HCT116 (cell line): Measurements from ENCODE around the gene TOR1AIP2. TPM values are rescaled to one million over a fixed set of nuclear protein-coding genes. Genes with fewer than 3 reads are reported as not detected.

Source experiments
- ATAC-seq: fragments of 200-7000 bp; cut with Tn5 transposase; 2 replicates; pipeline ENCODE4 v1.9.1; 2020; ENCODE audit warnings: mild to moderate bottlenecking, moderate library complexity
- BruUV-seq: library from RNA; stranded (reverse); fragments of 400-500 nt; replicated peaks from 2 replicates; lab custom pipeline; 2021; lab: Mats Ljungman, UMichigan
- CTCF ChIA-PET: fragments of 300-600 bp; sonication (Branson Sonifier 250); formaldehyde crosslinking; loops from one replicate; lab custom pipeline; 2021; ENCODE audit warnings: antibody characterized with exemption; lab: Charles Lee
- POLR2A ChIA-PET: fragments of 300-600, 350-600 bp; sonication (Branson Sonifier 250); formaldehyde crosslinking; loops from one replicate; lab custom pipeline; 2021; ENCODE audit warnings: antibody characterized with exemption; lab: Charles Lee
- RAD21 ChIA-PET, 2 experiments: fragments of 300-600 bp; sonication (Branson Sonifier 250); formaldehyde crosslinking; loops; one replicate each; lab custom pipeline; 2023; ENCODE audit warnings: low total read pairs in 2 of 2; ENCODE audit not compliant: uncharacterized antibody in 2 of 2, unreplicated experiment in 2 of 2, low non-redundant PET in 1 of 2; lab: Charles Lee
- DNase-seq: peaks from one replicate; pipeline ENCODE4 v3.0.0-alpha.2; 2010; ENCODE audit warnings: low read depth, low spot score
- H2AFZ ChIP-seq: fragments of 200-600 bp; shearing (Covaris generic), sonication (generic); 2 replicates; pipeline ENCODE4 v1.6.1; 2017; ENCODE audit warnings: low read depth, mixed run types, mixed read lengths, antibody characterized with exemption, low read length; ENCODE audit not compliant: poor library complexity, severe bottlenecking
- H3K27ac ChIP-seq: 2 replicates; pipeline ENCODE4 v1.5.1; 2012; ENCODE audit warnings: low read depth, low read length
- H3K27me3 ChIP-seq: fragments of 200-600 bp; sonication (generic); 2 replicates; pipeline ENCODE4 v1.6.1; 2016; ENCODE audit warnings: mixed run types, low read length, mixed read lengths; ENCODE audit not compliant: insufficient read depth
- H3K36me3 ChIP-seq, 2 experiments: fragments of 200-500 bp in 1 of 2; fragments of 200-600 bp in 1 of 2; sonication (Bioruptor generic) in 1 of 2; sonication (generic) in 1 of 2; 2 replicates each; pipeline versions ENCODE4 v1.5.1 to v1.6.1; 2014 to 2016; ENCODE audit warnings: low read length in 2 of 2, inconsistent platforms in 1 of 2, mixed read lengths in 1 of 2, mixed run types in 1 of 2; ENCODE audit not compliant: insufficient read depth in 2 of 2, control insufficient read depth in 1 of 2
- H3K4me1 ChIP-seq, 2 experiments: fragments of 200-600 bp in 1 of 2; sonication (generic) in 1 of 2; 2 replicates each; pipeline versions ENCODE4 v1.5.1 to v1.6.1; 2012 to 2017; ENCODE audit warnings: low read length in 2 of 2, inconsistent platforms in 1 of 2, mild to moderate bottlenecking in 1 of 2, mixed read lengths in 1 of 2, mixed run types in 1 of 2, moderate library complexity in 1 of 2; ENCODE audit not compliant: insufficient read depth in 2 of 2, control insufficient read depth in 1 of 2
- H3K4me2 ChIP-seq: fragments of 200-600 bp; sonication (generic); 2 replicates; pipeline ENCODE4 v1.6.1; 2017; ENCODE audit warnings: mixed run types, low read length, mixed read lengths
- H3K4me3 ChIP-seq, 2 experiments: fragments of 200-600 bp in 1 of 2; sonication (generic) in 1 of 2; replicated peaks in 1 of 2; 2 replicates each; pipeline ENCODE4 v1.5.1; 2011 to 2016; ENCODE audit warnings: low read length in 2 of 2, control low read depth in 1 of 2, low read depth in 1 of 2, mild to moderate bottlenecking in 1 of 2, mixed read lengths in 1 of 2, mixed run types in 1 of 2
- H3K79me2 ChIP-seq: fragments of 200-600 bp; sonication (generic); 2 replicates; pipeline ENCODE4 v1.6.1; 2017; ENCODE audit warnings: mild to moderate bottlenecking, mixed run types, low read length, moderate library complexity, mixed read lengths; ENCODE audit not compliant: insufficient read depth
- H3K9ac ChIP-seq: fragments of 200-600 bp; sonication (generic); 2 replicates; pipeline ENCODE4 v1.6.1; 2016; ENCODE audit warnings: low read length, mixed read lengths
- H3K9me2 ChIP-seq: fragments of 200-600 bp; sonication (generic), shearing (Covaris generic); 2 replicates; pipeline ENCODE4 v1.6.1; 2017; ENCODE audit warnings: mixed run types, mild to moderate bottlenecking, moderate library complexity; ENCODE audit not compliant: insufficient read depth
- H3K9me3 ChIP-seq, 2 experiments: fragments of 200-500 bp in 1 of 2; fragments of 200-600 bp in 1 of 2; sonication (Bioruptor generic) in 1 of 2; sonication (generic) in 1 of 2; 2 replicates each; pipeline ENCODE4 v1.6.1; 2014 to 2017; ENCODE audit warnings: low read length in 2 of 2, mixed read lengths in 2 of 2, inconsistent platforms in 1 of 2, low read depth in 1 of 2, mild to moderate bottlenecking in 1 of 2, mixed run types in 1 of 2, moderate library complexity in 1 of 2; ENCODE audit not compliant: control insufficient read depth in 1 of 2, insufficient read depth in 1 of 2
- H4K20me1 ChIP-seq: fragments of 200-600 bp; sonication (generic), shearing (Covaris generic); 2 replicates; pipeline ENCODE4 v1.6.1; 2017; ENCODE audit warnings: mixed run types, mild to moderate bottlenecking, moderate library complexity; ENCODE audit not compliant: insufficient read depth
- ATF3 ChIP-seq: IDR thresholded peaks from 2 replicates; pipeline ENCODE4 v1.6.1; 2012
- EGR1 ChIP-seq: IDR thresholded peaks from 2 replicates; pipeline ENCODE4 v1.6.1; 2012; ENCODE audit warnings: low read depth
- POLR2AphosphoS5 ChIP-seq: IDR thresholded peaks from 2 replicates; pipeline ENCODE4 v1.6.1; 2011; ENCODE audit warnings: mild to moderate bottlenecking, low read depth, low read length, moderate library complexity
- RAD21 ChIP-seq: IDR thresholded peaks from 2 replicates; pipeline ENCODE4 v1.6.1; 2012; ENCODE audit warnings: low read depth, mild to moderate bottlenecking
- REST ChIP-seq: IDR thresholded peaks from 2 replicates; pipeline ENCODE4 v1.6.1; 2012; ENCODE audit warnings: low read depth
- SIN3A ChIP-seq: IDR thresholded peaks from 2 replicates; pipeline ENCODE4 v1.6.1; 2012; ENCODE audit warnings: low read depth
- SP1 ChIP-seq: IDR thresholded peaks from 2 replicates; pipeline ENCODE4 v1.6.1; 2012; ENCODE audit warnings: low read depth
- YY1 ChIP-seq: IDR thresholded peaks from 2 replicates; pipeline ENCODE4 v1.6.1; 2011; ENCODE audit warnings: low read length, low read depth, moderate library complexity, mild to moderate bottlenecking; ENCODE audit not compliant: insufficient replicate concordance; ENCODE audit errors: extremely low read depth
- ZNF274 ChIP-seq: fragments of 200-500 bp; sonication (Bioruptor generic); IDR thresholded peaks from 2 replicates; pipeline ENCODE4 v1.6.1; 2014; ENCODE audit warnings: mild to moderate bottlenecking, low read depth, low read length, inconsistent platforms
- intact Hi-C: fragments of 100-400 bp; cut with micrococcal nuclease; formaldehyde crosslinking; loops from 2 replicates; pipeline ENCODE4 v1.10.0; 2022
- total RNA-seq: library from RNA; stranded (reverse); gene quantifications from one replicate; pipeline ENCODE4 v1.2.1, GENCODE V29; 2021; ENCODE audit not compliant: unreplicated experiment
- TF ChIP-seq, protein P1 (sequence below): IDR thresholded peaks from 2 replicates; pipeline ENCODE4 v1.6.1; 2011; ENCODE audit warnings: mild to moderate bottlenecking, low read length, moderate library complexity; ENCODE audit not compliant: insufficient replicate concordance; ENCODE audit errors: extremely low read depth

Gene TOR1AIP2
- total RNA-seq, 1 experiment from 2014 or later = 106 TPM

GRCh38 chr1:179925302-179925701 is 47.7 kb upstream of the TOR1AIP2 start (continued):
- TF ChIP-seq, protein P1, sequence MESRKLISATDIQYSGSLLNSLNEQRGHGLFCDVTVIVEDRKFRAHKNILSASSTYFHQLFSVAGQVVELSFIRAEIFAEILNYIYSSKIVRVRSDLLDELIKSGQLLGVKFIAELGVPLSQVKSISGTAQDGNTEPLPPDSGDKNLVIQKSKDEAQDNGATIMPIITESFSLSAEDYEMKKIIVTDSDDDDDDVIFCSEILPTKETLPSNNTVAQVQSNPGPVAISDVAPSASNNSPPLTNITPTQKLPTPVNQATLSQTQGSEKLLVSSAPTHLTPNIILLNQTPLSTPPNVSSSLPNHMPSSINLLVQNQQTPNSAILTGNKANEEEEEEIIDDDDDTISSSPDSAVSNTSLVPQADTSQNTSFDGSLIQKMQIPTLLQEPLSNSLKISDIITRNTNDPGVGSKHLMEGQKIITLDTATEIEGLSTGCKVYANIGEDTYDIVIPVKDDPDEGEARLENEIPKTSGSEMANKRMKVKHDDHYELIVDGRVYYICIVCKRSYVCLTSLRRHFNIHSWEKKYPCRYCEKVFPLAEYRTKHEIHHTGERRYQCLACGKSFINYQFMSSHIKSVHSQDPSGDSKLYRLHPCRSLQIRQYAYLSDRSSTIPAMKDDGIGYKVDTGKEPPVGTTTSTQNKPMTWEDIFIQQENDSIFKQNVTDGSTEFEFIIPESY = no peak

GRCh38 chr1:179924268-179924667 is 46.7 kb upstream of the TOR1AIP2 start:
- Histone ChIP-seq H3K4me2 (no peak overlapping the region), H3K79me2 (no peaks in the 10 kb centered on the region), H4K20me1 (no peaks in the 10 kb centered on the region), H2AFZ (no peak overlapping the region), H3K36me3 (peaks cover under 1 to 3% of the 10 kb centered on the region in 2 experiments; a peak in 1 of 4 replicates), H3K9me3 (no peaks in the 10 kb centered on the region), H3K4me1 (no peaks in the 10 kb centered on the region), H3K9ac (no peak overlapping the region), H3K27ac (no peak overlapping the region), H3K27me3 (no peaks in the 10 kb centered on the region), H3K4me3 (no peak overlapping the region), H3K9me2 (no peaks in the 10 kb centered on the region)
- ATAC-seq (no peak), DNase-seq (no peak)
- TF ChIP-seq SIN3A = no peak
- no peak for TF ChIP-seq EGR1
- TF ChIP-seq YY1 = no peak
- TF ChIP-seq POLR2AphosphoS5 = no peak
- TF ChIP-seq RAD21 = no peak
- no peak for TF ChIP-seq ZNF274
- TF ChIP-seq REST = no peak
- no peak for TF ChIP-seq SP1
- TF ChIP-seq ATF3 = no peak
- ChIA-PET CTCF (no interaction called here), POLR2A (no interaction called here), RAD21 (no interaction called here)
- no TSS peak for BruUV-seq
- intact Hi-C loops = no loop called here
